ENCODE results near the gene OPA1. TPM values are rescaled to one million over a fixed set of nuclear protein-coding genes. Genes with fewer than 3 reads are reported as not detected.

The OPA1 gene
- total RNA-seq, 1 donor from 2014 or later: 67.2 TPM

DNA sequence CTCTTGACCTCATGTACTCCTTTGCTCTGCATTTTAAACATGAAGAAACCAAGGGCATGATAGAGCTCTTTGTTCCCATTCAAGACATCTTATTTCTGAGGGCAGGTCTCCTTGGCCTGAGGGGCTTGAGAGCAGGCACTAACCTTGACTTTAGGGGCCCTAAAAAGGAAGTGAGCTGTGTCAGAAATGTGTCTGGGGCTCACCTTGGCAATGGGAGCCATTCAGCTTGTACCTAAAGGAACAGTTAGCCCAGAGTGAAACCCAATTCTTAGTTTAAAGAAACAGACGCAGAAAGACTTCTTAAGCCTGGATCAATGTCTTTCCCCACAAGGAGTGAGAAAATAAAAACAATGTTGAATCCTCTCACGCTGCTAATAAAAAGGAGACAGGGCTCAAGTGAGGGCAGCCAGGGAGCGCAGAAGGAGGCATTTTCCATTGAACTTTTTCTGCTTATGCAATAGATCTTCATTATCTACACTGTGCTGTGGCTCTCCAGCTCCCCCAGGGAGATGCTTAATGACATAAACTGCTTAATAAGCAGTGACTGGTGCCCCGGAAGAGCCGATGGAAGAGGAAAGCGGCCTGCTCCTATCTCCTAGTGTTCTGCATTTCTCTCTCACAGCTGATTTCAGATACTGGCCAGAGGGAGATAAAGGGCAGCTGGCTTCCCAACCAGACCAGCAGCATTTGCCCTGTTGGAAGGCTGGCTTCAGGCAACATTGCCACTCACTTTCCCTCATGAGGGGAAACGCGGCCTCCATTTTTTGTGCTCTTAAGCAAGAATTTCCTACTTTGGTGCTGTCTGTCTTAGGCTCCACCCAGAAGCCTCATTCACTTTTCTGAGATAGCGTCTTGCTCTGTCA is 152.0 kb downstream of the OPA1 start:
- TF ChIP-seq CTCF (IDR thresholded peaks at IDR 0.05; ENCODE audit: unreplicated experiment): no peak
- Mint-ChIP-seq H3K4me1 (ENCODE audit: unreplicated experiment) (peaks cover 6% of the 10 kb centered on the region), H3K27me3 (ENCODE audit: unreplicated experiment) (no peaks in the 10 kb centered on the region), H3K36me3 (ENCODE audit: low read depth, unreplicated experiment) (no peaks in the 10 kb centered on the region), H3K4me3 (ENCODE audit: unreplicated experiment) (no peak overlapping the region), H3K27ac (ENCODE audit: unreplicated experiment) (no peak overlapping the region), H3K9me3 (ENCODE audit: unreplicated experiment) (no peaks in the 10 kb centered on the region)
- DNase-seq (ENCODE audit: low spot score): no peak

DNA sequence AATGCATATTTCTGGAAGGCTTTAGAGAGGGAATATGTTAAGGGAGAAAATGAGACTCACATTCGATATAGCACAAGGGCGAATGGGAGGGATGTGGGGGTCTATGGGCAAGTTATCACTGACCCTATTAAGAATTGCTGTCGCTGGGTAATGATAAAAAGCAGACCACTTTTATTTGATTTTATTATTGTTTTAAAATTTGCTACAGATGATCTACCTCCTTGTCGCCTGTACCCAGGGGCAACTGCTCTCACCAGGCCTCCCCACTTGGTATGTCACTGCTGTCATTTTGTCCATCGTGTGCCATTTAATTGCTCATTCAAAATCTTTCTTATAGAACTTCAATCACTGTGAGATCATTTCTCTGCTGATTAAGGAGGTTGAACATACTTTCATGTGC is 153.8 kb downstream of the OPA1 start:
- no peak for TF ChIP-seq CTCF (IDR thresholded peaks at IDR 0.05; ENCODE audit: unreplicated experiment)
- Mint-ChIP-seq H3K27ac (ENCODE audit: unreplicated experiment) (no peak overlapping the region), H3K9me3 (ENCODE audit: unreplicated experiment) (no peaks in the 10 kb centered on the region), H3K4me3 (ENCODE audit: unreplicated experiment) (no peak overlapping the region), H3K36me3 (ENCODE audit: low read depth, unreplicated experiment) (no peaks in the 10 kb centered on the region), H3K4me1 (ENCODE audit: unreplicated experiment) (peaks cover 6% of the 10 kb centered on the region), H3K27me3 (ENCODE audit: unreplicated experiment) (no peaks in the 10 kb centered on the region)
- no peak for DNase-seq (ENCODE audit: low spot score)

Other genes with a start within 250 kb of the OPA1 start
- 0.23 TPM for gene ATP13A5, start 214.5 kb upstream of the OPA1 start, total RNA-seq (ENCODE audit: unreplicated experiment)
- 0.49 TPM for gene ATP13A4, start 38.3 kb upstream of the OPA1 start, total RNA-seq (ENCODE audit: unreplicated experiment)